Activated CD4-positive, alpha-beta T cell treated with anti-CD3 and anti-CD28 coated beads, Interleukin-2, amount 50 U/mL, for 24 hours (primary cell): ENCODE data around the gene SYP.
A peak's percentile ranks its signal among the peaks of the same experiment; 100 is the strongest.
"Not testable (repeated sequence)": the region's sequence is repeated elsewhere in the genome, so short reads cannot be mapped to it uniquely, and the experiment has no call there.

Experiments used
- DNase-seq, 2 donors: peaks; one replicate each; pipeline ENCODE4 v3.0.0-alpha.2; 2020; ENCODE audit warnings: low read depth in 1 of 2, low spot score in 1 of 2

Gene SYP

DNA sequence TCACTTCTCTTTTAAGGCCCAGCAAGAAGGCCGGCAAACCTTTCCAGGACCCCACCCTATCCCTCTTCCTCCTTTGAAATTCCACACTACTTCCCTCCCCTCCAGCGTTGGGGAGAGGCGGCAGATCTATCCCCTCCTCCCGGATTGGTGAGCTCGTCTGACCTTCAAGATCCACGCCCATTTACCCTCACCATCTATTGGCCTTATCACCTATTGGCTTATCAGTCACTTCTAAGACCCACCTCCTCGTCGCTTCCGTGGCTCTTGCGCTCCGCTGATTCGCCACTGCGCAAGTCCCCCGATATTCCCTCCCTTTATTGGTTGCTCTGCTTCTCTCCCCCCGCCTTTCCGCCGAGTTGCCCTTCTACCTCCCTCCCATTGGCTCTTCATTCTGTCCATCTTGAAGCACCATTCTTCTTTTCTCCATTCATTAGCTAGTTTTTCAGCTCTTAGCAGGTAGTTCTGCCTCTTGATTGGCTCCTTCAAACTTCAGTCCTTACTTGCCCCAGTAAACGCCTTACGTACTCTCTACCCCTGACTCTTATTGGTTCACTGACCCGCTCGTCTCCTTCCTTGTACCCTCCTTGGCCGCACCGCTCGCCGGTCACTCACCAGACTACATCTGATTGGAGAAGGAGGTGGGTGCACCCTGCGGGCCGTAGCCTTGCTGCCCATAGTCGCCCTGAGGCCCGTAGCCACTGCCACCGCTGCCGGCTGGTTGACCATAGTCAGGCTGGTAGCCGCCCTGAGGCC is 9.0 kb downstream of the SYP start:
- peak; percentile 39 to 83 for DNase-seq

DNA sequence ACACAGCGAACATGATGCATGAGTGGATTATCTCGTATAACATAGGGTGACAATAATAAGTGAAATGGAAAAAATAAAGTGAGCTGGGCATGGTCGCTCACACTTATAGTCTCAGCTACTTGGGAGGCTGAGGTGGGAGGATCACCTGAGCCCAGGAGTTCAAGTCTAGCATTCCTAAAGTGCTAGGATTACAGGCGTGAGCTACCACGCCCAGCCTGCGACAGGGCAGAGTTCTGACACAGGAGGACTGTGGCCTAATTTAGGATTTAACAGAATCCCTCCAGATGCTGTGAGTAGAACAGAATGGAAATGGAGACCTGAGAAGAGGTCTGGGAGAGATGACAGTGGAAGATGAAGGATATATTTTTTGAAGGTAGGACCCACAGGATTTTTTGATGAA is 10.4 kb downstream of the SYP start:
- no peak for DNase-seq

- no peak for DNase-seq
These were observed 11.4 kb downstream of the SYP start for GRCh38 chrX:49188468-49189076.

DNA sequence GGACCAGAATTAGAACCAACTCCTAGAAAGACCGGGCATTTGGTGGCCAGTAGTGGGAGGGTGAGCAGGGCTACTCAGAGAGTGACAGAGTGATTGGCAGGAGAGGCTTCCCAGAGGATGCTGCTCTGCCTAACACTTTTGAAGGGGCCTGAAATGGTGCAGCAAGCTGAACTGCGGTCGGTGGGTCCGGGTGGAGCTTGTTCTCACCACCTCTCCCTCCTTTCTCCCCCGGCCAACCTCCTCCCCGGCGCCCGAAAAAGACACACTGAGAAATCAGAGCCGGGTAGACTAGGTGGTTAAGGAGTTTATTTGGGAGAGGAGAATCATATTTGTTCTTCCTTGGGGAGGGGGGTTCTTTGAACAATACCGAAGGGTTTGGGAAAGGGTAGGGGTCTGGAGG is 12.5 kb downstream of the SYP start:
- DNase-seq, result no peak

- DNase-seq, result no peak
These were observed 13.0 kb downstream of the SYP start for GRCh38 chrX:49187028-49187394.

GRCh38 chrX:49186125-49187027 is 13.6 kb downstream of the SYP start, which contains the start of gene PRICKLE3:
TSS of gene PRICKLE3 (minus strand) at chrX:49186373. CDS start at chrX:49186297, 76 bp downstream.
- peak in 1 of 2 donors; percentile 54 for DNase-seq

- DNase-seq, result no peak
These were observed 15.4 kb downstream of the SYP start for GRCh38 chrX:49184294-49185281.

DNA sequence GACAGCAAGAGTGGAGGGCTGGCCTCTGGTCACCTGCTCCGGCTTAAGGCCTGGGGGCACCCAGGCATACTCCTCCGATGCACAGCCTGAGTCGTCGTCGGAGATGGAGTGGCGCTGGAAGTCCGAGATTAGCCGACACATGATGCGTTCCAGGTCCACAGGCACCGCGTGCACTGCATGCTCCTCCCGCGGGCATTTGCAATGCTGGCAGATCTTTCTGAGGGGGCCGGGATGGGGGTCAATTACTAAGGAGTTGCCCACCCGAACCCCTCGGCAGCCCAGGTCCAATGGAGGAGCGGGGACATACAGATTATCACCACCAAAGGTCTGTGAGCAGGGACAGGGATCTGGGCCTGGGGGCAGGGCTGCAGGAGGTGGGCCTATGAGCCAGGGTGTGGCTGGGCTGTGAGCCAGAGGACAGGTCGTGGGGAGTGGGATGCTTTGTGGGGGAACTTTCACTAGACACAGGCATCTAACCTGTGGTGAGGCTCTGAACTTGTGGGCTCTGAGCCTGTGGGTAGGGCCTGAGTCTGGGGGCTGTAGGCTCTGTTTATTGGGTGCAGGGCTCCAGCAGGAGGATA is 16.2 kb downstream of the SYP start:
- no peak for DNase-seq

GRCh38 chrX:49179358-49179757 is 20.6 kb downstream of the SYP start:
- no peak for DNase-seq

DNA sequence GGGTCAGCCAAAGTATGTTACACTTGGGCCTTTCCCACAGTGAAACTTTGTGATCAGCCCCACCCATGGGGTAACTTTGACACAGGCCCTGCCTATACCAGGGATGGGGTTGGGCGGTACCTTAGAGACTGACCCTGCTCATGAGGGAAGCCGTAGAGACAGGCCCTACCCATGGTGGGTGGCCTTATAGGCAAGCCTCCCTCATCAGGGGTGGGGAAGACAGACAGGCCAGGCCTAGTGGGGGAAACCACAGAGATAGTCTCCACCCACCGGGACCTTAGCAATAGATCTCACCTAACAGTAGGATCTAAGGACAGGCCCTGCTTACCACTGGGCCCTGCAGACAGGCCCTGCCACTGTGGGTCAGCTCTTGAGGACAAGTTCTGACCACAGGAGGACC is 21.5 kb downstream of the SYP start:
- no peak for DNase-seq

DNA sequence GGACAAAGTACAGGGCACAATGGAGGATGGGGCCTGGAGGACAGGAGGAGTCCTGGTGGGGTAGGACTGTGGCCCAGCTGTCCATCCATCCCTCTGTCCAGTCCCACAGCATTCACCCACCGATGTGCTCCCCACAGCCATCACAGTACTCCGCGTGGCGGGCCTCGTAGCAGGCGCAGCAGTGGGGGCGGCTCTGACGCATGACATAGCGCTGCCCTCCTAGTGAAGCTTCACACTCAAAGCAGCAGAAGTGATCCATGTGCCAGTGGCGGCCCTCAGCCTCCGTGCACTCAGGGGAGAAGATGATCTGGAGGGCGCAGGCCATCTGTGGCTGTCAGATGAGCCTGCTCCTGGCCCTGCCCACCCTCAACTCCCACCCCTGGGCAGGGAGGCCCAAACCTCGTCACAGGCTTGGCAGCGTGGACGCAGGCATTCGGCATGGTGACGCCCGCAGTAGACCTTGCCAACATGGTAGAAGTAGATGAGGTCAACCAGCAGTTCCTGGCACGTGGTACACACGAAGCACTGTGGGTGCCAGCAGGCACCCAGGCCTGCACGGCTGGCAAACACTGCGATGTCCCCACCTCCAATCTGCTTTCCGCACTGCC is 22.0 kb downstream of the SYP start:
- no peak for DNase-seq

DNA sequence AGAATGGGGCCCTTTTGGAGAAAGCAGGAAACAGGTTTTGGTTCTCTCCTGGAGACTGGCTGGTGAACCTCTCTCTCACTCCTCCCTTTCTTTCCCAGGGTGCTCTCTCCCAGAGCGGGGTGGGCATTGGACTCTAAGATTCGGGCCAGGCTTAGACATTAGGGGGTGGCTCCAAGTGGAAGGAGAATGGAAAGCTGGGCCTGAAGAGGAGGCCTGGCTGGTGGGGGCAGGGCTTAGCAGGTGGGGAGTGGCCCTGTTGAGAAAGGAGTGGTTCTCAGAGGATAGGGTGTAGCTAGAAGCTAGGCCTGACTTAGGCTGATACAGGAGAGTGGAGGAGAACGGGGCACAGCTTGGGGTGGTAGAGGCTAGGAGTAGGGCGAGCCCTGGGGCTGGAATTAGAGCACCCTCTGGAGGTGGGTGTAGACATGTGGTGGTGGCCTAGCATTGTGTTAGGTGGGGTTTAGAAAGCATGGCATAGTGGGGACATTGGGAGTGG is 22.6 kb downstream of the SYP start:
- DNase-seq, result no peak

DNA sequence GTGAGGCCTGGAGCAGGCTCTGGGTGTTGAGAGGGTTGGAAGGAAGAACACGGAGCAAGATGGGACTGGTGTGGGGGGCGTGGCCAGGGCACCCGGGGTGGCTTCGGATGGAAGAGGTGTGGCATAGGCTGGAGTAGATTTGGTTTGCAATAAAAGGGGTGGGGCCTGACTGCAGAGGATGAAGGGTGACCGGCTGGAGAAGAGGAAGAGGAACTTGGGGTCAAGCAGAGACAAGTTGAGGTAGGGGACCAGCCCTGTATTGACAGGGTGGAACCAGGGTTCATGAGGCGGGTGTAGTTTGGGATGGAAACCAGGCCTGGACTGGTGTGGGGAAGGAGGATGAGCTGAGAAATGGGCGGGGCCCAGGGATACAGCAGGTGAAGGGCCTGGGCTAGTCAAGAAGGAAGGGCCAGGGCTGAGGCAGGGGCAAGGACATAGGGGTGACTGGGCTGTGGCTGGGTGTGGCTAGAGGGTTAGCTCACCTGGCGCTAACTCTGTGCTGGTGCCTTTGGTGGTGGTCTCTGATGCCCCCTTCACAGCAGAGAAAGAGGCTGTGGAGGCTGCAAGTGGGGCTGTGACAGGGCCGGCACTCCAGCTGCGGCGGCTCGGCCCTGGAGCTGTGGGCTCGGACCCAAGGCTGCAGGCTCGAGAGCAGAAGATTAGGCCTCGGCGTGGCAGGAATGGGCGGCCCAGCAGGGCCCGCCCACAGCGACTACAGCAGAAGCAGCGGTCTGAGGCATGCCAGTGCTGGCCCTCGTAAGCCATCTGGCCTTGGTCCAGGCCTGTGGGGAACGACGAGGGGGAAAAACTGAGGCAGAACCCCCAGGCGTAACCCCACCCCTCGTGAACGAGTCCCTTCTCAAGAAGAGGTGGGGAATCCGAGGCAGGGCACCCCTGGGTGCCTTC is 23.3 kb downstream of the SYP start:
- DNase-seq, result no peak

GRCh38 chrX:49175435-49176274 is 24.3 kb downstream of the SYP start:
- no peak for DNase-seq

DNA sequence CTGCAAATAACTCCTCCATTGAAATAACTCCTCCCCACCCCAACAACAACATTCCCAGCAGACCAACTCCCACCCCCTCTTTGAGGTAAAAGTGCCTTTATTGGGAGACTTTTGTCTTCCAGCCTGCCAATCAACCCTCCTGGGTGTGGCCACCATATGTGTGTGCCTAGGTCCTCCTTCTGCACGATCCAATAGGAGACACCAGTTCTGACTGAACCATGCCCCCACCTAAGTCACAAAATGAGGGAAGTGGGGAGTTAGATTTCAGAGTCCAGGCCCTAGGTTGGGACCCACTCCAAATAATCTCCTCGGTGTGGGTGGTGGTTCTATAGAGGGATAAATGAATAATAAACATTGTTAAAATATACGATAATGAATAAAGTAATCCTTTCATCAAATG is 25.3 kb downstream of the SYP start:
- DNase-seq, result no peak

- DNase-seq, result not testable (repeated sequence)
These were observed 26.4 kb downstream of the SYP start for GRCh38 chrX:49173544-49173943.

DNA sequence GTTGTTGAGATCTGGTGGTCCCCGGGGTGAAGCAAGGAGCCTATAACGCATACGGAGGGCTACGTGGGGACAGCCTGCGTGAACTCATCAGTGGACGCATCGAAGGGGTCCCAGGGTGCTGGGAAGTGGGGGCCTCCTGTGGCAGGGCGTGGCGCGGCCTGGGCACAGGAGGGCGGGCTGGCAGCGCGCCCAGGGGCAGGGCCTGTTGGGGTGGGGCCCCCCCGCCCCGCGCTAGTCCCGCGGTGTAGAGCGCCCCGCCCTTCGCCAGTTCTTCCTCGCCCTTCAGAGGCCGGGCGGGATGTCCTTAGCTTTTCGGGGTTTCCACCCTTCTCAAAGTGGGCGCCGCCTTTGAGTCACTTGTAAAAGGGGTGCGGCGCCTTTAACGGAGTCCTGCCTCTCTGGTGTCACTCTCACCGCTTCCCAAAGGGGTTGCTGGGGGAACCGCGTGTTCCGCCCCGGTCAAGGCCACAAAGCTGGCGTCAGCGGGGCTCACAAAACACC is 27.7 kb downstream of the SYP start:
- DNase-seq, result peak in 1 of 2 donors; percentile 45
